DMS53 (cell line): ENCODE data around the gene PHACTR4.
"Not testable (repeated sequence)": the region's sequence is repeated elsewhere in the genome, so short reads cannot be mapped to it uniquely, and the experiment has no call there.

ENCODE experiments used
- DNase-seq: peaks from one replicate; lab custom pipeline; 2025; lab: John Stamatoyannopoulos, UW

Gene PHACTR4

DNA sequence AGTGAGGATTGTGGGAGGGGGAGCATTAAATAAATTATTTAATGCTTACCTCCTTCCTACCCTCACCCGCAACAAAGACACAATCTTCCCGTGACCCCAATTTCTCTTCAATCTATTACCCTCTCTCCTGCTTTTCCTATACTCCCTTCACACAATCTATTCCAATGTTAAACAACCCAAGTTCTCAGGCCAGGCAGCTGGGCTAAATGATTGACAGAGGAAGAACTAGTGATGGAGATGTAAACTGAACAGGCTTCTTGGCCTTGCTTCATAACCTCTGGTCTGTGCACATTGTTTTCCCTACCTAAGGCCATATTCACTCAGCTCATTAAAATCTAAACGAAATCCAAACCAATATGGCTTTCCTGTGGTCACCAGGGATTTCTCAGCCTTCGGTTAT, 132.4 kb downstream of the PHACTR4 start:
- DNase-seq: peak; percentile 48

DNA sequence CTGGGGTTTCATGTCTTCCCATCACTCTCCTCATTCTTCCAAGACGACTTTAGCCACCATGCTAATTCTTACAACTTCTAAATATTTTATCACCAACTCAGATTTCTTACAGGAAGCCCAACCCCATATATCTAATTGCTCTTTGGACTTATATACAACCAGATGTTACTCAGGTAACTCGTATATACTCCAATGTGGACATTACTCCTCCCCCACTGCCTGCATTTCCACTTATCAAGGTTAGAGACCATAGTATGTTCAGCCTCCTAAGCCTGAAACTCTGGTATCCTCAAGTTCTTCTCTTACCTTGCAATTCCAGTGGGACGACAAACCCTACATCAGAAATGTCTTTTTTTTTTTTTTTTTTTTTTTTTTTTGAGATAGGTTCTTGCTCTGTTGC, 133.6 kb downstream of the PHACTR4 start:
- peak; percentile 46 for DNase-seq

DNA sequence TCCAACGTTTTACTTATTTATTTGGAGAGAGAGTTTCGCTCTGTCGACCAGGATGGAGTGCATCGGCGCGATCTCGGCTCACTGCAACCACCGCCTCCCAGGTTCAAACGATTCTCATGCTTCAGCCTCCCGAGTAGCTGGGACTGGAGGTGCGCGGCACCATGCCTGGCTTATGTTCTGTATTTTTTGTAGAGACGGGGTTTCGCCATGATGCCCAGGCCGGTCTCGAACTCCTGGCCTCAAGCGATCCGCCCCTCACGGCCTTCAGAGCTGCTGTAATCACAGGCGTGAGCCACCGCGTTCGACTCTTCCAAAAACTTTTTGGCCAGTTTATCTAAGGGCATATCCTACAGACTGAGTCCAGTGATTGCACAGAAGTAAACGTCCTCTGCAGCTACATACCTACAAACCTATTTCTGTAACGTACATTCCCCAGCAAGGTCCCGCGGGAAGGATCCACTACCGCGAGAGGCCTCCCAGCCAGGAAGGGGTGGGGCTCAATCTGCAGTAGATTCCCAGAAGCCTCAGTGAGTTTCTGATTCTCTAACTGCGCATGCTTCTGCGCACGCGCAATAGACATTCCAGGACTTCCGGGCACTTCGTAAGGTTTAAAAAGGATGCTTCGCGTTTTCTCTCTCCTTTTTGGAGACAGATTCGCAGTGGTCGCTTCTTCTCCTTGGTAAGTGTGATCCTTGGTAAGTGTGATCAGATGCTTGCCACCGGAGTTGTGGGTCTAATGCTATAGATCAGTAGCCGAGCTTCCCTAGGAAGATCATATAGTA, 136.1 kb downstream of the PHACTR4 start, which contains the start of gene RCC1:
TSS of gene RCC1 (plus strand) at position 638 of the 782 bp plus-strand sequence. CDS start 23,824 bp downstream, outside the sequence.
- DNase-seq: peak; percentile 99

DNA sequence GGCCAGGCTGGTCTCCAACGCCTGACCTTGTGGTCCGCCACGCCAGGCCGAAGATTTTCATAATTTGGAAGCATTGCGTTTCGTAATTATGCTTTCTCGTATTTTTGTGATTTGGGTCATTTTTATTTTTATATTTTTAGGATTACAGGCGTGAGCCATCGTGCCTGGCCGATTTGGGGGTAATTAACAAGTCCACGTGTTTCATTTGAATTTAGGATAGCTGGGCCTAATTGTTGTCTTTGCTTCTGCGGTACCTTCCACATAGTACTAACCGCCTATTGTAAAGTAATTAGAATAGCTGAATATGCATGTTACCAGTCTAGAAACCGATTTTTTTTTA, 137.3 kb downstream of the PHACTR4 start:
- DNase-seq: no peak

DNA sequence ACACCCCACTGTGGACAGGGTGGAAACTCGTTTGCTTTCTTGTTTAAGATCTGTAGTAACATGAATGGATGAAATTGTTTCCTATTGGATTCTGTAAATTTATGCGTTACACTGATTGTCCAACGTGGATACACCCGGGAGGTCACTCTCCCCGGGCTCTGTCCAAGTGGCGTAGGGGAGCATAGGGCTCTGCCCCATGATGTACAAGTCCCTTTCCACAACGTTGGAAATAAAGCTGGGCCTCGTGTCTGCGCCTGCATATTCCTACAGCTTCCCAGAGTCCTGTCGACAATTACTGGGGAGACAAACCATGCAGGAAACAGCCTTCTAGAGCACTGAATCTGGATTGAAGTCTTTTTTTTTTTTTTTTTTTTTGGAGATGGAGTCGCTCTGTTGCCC, 137.7 kb downstream of the PHACTR4 start:
- peak; percentile 36 for DNase-seq

DNA sequence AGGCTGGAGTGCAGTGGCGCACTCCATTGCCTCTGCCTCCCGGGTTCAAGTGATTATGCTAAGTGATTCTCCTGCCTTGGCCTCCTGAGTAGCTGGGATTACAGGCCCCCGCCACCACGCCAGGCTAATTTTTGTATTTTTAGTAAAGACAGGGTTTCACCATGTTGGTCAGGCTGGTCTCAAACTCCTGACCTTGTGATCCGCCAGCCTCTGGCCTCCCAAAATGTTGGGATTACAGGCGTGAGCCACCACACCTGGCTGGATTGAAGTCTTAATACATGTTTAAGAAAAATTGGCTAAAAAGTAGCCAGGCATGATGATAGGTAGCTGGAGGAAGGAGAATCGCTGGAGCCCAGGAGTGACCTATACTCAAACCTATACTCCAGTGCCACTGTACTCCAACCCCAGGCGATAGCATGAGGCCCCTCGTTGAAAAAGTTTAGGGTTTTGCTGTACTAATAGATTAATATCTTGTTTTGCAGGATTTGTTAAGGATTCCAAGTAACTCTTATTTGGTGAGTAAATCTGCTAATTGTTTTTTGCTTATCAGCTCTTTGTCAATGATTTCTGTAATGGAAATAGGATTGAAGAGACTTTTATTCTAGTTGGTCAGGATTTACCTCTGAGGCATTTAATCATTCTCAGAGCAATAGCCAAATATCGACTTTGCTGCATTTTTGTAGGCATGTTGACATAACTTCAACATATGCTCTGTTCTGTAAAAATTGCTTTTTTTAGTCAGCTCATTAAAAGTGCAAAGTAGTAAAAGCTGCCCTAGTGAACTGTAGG, 138.3 kb downstream of the PHACTR4 start:
- DNase-seq: peak; percentile 32

DNA sequence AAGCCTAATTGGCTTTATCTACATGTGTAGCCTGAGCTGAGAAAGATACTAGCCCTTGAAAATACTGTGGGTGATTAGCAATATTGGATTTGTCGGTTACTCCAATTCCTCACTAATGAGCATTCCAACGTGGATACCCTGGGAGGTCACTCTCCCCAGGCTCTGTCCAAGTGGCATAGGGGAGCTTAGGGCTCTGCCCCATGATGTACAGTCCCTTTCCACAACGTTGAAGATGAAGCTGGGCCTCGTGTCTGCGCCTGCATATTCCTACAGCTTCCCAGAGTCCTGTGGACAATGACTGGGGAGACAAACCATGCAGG, 138.9 kb downstream of the PHACTR4 start:
- DNase-seq: peak; percentile 32

DNA sequence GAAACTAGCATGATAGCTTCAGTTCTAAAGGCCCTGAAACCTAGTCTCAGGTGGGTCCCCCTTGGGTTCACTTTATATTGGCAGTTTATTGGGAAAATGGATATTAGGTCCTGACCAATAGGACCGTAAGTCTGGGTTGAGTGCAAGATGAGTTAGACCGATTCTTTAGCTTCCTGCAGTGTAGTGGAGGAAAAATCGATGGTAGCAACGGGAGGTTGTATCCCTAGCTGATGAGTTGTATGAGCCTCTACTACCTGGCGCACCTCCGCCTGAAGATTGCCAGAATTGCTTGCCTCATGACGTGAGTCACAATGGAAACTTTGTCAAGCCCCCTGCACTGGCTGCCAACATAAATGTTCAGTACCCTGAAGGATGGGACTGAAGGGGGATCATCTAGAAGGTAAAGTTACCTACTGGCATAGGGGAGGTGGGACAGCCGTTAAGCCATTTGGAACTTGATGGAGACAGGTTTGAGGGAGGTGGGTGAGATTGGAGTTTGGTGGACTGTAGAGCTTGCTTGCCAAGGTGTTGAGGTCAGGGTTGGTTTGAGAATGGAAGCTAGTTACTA, 140.2 kb downstream of the PHACTR4 start:
- no peak for DNase-seq

DNA sequence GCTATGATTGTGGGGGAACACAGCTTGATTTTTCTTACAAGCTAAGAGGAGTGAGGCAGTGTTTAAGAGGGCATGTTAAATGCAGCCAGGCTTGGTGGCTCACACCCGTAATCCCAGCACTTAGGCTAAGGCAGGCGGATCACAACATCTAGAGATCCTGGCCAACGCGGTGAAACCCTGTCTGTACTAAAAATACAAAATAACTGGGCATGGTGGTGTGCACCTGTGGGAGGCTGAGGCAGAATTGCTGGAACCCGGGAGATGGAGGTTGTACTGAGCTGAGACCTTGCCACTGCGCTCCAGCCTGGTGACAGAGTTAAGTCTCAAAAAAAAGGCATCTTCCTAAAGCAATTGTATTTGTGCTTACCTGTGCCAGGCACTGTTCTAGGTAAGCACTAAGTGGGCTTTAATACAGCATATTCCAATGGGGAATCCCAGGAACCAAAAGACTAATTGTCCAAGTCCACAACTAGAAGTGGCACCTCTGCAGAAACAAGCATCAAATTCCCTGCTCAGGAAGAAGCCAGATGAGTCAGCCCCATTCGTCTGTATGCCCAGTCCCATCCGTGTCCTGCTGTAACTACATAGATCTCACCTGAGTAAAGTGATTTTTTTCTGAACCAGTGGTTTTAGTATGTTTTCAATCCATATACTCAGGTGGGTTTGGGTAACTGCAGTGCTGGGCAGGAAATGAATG, 140.9 kb downstream of the PHACTR4 start:
- peak; percentile 90 for DNase-seq

DNA sequence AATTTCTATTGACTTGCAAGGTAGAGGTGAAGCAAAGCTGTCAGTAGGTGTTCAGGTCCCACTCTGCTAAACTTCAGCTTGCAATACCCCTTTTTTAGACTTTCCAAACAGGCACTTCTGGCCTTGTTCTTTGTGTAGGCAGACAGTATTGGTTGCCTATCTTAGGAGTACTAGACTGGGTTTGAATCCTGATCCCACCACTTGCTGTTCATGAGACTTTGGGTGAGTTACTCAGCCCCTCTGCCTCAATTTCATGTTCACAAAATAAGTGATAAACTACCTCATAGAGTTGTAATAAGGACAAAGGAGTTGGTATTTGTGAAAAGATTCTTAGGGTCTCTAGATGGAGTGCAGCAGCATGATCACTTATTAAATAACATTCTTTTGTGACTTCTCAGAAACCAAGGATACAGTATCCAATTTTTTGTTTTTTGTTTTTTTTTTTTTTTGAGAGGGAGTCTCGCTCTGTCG, 141.5 kb downstream of the PHACTR4 start:
- DNase-seq: no peak

DNA sequence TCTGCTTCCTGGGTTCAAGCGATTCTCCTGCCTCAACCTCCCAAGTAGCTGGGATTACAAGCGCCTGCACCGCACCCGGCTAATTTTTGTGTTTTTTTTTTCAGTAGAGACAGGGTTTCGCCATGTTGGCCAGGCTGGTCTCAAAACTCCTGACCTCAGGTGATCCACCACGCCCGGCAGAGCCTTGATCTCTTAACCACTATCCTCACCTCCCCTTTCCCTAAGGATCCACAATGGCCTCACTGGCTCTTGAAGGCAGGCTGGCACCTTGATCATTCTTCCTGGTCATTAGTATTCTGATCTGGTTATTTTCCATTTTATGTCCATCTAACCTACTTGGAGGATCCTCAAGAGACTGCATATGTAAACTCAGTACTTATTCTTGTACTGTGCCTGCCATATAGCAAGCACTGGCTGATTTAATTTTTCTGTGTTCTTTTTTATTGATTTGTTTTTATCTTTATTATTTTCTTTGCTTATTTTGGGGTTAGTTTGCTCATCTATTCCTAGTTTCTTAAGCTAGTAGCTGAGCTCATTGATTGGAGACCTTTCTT, 142.6 kb downstream of the PHACTR4 start:
- peak; percentile 58 for DNase-seq

DNA sequence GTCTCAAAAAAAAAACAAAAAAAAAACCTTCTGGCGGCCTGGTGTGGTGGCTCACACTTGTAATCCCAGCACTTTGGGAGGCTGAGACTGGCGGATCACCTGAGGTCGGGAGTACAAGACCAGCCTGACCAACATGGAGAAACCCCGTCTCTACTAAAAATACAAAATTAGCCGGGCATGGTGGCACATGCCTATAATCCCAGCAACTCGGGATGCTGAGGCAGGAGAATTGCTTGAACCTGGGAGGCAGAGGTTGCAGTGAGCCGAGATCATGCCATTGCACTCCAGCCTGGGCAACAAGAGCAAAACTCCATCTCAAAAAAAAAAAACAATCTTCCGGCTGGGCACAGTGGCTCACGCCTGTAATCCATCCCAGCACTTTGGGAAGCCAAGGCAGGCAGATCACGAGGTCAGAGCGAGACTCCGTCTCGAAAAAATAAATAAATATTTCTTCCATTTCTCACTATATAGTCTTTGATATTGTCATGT, 144.9 kb downstream of the PHACTR4 start:
- DNase-seq: peak; percentile 46

DNA sequence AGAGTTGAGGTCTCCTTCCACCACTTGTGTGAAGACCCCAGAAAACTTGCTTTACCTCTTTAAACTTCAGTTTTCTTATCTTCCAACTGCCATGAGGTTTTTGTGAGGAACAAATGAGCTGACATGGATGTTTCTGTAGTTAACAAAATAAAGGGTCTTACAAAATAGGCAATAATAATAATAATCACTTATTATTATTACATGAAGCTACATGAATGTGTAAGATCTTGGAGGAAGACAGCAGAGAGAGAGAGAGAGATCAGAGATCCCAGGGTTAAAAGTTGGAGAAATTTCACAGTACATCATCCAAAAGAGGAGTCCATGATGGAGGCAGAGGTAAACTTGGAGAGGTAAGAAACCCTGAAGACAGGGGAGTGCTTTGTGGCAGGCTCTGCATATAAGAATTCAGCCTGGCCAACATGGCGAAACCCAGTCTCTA, 147.0 kb downstream of the PHACTR4 start:
- peak; percentile 70 for DNase-seq

DNA sequence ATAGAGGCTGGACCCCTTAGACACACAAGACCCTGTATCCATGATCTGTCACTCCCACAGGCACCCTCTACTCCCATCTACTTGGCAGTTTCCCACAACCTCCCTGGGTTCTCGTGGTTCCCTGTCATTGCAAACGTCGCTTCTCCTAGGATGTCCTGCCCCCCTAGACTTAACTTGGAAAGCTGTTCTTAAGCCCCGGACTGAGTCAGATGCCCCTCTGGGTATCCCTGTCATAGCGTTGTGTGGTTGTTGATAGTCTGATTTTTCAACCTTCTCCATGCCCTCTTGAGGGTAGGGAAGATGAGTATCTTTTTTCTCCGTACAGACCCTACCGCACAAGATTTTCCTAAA, 148.1 kb downstream of the PHACTR4 start:
- DNase-seq: peak; percentile 77

DNA sequence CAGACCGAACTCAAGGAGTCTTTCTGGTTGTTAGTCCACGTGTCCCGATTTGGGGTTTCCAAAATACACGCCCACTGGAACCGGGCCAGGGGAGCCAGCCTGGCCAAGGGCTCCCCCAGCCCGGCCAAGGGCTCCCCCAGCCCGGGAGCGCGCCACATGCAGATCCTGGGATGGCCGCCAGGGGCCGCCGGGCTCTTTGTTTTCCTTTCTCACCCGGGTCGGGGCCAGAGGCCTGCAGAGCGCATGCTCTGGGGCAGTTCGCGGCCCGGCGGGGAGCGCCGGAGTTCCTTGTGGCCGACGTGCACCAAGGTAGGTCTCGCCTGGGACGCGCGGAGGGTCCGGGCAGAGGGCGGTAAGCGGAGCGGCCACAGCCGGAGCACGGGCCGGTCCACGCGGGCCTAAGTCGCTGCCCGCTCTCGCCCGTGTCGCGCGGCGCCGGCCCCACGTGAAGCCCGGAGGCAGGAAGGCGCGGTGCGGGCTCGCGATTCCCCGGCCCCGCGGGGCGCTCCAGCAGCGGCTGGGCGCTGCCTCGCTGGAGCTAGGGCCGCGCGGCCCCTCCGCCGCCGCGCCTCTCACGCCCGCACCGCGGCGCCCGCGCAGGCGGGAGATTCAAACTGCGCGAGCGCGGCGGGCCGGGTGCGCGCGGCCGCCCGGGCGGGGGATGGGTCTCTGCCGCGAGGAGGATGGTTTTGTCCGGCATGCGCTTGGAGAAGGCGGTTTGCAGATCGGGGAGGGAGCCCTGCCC, 148.6 kb downstream of the PHACTR4 start:
- peak; percentile 95 for DNase-seq

DNA sequence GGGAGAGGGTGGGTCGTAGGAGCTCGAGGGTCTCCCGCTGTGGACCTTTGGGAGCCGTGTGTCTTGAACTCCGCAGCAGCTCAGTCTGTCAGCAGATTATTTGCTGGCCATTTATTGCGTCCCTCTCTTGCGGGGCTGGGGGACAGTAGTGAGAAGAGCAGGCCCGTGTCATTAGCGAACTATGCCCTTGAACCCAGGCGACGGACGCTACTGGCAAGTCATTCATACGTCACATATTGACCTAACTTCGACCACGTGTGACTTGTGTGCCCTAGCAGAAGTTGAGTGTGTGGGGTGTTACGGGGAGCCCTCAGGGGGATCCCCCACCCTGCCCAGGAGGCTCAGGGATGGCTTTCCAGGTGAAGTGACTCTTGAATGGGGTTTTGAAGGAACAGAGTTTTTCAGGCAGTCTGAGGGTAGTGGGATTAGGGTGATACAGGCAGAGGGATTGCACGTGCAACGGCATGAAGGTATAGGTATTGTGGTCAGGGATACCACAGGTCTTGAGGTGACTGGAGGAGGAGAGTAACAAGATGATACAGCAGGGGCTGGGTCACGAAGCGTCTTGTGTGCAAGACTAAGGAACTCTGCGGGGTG, 149.3 kb downstream of the PHACTR4 start:
- peak; percentile 85 for DNase-seq

DNA sequence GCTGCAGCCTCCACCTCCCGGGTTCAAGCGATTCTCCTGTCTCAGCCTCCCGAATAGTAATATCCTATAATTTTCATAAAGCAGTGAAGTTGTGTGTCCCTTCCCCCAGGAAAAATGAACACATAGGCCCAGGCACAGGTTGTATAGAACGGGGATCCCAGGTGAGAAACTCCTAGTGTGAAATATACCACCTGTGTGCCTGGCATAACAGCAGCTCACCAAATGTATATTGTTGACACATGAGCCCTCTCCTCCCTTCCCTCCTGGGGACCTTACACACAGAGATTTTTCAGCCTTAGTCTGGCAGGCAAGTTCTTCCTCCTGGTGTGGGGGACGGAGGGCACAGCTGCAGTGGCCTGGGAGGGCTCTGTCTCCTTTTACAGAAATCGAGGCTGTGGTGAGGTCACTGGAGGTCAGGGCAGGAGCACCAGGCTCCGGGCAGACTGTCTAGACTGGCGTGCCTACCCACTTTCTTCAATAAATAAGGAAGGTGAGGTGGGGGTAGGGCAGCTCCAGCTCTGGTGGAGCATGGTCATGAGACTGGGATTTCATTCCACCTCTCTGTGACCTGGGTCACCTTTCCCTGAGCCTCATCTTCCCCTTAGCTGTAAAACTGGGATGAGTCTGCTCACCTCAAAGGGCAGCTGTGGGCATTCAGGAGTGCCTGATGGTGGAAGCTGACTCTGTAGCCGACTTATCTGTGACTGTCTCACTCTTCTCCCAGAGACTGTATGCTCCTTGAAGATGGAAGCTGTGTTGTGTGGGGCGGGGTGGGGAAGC, 150.6 kb downstream of the PHACTR4 start:
- DNase-seq: no peak

DNA sequence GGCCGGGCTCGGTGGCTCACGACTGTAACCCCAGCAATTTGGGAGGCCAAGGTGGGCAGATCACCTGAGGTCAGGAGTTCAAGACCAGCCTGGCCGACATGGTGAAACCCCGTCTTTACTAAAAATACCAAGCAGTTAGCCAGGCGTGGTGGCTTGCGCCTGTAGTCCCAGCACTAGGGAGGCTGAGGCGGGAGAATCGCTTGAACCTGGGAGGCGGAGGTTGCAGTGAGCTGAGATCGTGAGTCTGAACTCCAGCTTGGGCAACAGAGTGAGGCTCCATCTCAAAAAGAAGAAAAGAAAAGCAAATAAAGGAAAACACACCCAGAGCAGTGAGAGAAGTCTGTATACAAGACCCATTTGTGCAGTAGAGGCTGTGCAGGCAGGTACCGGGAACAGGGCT, 151.3 kb downstream of the PHACTR4 start:
- not testable (repeated sequence) for DNase-seq

DNA sequence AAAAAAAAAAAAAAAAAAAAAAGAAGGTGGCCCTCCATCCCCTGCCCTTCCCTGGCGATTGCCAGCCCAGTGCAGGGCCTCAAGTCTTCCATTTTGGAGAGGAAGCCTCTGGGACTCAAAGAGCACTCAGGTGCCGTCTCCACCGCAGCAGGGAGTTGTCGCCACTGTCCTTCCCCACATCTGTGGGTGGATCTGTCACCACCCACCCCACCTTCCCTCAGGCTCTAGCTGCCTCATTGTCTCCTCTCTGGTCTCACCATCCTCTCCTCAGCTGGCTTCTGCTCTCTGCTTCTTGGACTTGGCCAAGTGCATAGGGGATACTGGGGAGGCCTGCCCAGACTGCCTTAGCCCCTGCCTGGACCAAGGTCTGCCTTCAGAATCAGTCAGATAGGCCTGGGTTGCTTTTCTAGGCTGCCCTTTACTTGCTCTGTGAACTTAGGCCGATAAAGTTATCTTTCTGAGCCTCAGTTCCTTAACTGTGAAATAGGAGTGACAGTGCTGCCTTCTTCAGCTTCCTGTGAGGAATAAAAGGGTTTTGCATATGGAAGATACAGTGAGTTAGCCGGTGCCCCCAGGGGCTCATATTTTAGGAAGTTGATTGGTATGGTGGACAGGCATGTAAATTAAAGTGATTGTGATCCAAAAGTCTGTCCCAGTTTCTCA, 152.1 kb downstream of the PHACTR4 start:
- DNase-seq: no peak
